Panc1 (cell line): Measurements from ENCODE around the gene BOC.

Experiments
- POLR2AphosphoS5 ChIP-seq: IDR thresholded peaks from 2 replicates; pipeline ENCODE4 v1.6.1; 2012; ENCODE audit warnings: mild to moderate bottlenecking, low read depth, low read length, moderate library complexity
- SIN3A ChIP-seq: IDR thresholded peaks from 2 replicates; pipeline ENCODE4 v1.6.1; 2012; ENCODE audit warnings: low read depth, mild to moderate bottlenecking, low read length, moderate library complexity, borderline replicate concordance; ENCODE audit not compliant: insufficient read depth
- TCF7L2 ChIP-seq: IDR thresholded peaks from 2 replicates; pipeline ENCODE4 v1.6.1; 2011; ENCODE audit warnings: mild to moderate bottlenecking, low read depth, low read length, inconsistent platforms
- TF ChIP-seq, protein P1 (sequence below): fragments of 450-650 bp; IDR thresholded peaks from 2 replicates; pipeline ENCODE4 v1.5.1; 2017; ENCODE audit warnings: mild to moderate bottlenecking
- TF ChIP-seq, protein P2 (sequence below), 2 experiments: IDR thresholded peaks; 2 replicates each; pipeline ENCODE4 v1.6.1; 2011 to 2012; ENCODE audit warnings: low read depth in 2 of 2, control low read depth in 1 of 2, low read length in 1 of 2, mild to moderate bottlenecking in 1 of 2, moderate library complexity in 1 of 2; ENCODE audit not compliant: insufficient read depth in 1 of 2

- TF ChIP-seq, protein P1, sequence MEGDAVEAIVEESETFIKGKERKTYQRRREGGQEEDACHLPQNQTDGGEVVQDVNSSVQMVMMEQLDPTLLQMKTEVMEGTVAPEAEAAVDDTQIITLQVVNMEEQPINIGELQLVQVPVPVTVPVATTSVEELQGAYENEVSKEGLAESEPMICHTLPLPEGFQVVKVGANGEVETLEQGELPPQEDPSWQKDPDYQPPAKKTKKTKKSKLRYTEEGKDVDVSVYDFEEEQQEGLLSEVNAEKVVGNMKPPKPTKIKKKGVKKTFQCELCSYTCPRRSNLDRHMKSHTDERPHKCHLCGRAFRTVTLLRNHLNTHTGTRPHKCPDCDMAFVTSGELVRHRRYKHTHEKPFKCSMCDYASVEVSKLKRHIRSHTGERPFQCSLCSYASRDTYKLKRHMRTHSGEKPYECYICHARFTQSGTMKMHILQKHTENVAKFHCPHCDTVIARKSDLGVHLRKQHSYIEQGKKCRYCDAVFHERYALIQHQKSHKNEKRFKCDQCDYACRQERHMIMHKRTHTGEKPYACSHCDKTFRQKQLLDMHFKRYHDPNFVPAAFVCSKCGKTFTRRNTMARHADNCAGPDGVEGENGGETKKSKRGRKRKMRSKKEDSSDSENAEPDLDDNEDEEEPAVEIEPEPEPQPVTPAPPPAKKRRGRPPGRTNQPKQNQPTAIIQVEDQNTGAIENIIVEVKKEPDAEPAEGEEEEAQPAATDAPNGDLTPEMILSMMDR, result no peak
- TF ChIP-seq, protein P2, sequence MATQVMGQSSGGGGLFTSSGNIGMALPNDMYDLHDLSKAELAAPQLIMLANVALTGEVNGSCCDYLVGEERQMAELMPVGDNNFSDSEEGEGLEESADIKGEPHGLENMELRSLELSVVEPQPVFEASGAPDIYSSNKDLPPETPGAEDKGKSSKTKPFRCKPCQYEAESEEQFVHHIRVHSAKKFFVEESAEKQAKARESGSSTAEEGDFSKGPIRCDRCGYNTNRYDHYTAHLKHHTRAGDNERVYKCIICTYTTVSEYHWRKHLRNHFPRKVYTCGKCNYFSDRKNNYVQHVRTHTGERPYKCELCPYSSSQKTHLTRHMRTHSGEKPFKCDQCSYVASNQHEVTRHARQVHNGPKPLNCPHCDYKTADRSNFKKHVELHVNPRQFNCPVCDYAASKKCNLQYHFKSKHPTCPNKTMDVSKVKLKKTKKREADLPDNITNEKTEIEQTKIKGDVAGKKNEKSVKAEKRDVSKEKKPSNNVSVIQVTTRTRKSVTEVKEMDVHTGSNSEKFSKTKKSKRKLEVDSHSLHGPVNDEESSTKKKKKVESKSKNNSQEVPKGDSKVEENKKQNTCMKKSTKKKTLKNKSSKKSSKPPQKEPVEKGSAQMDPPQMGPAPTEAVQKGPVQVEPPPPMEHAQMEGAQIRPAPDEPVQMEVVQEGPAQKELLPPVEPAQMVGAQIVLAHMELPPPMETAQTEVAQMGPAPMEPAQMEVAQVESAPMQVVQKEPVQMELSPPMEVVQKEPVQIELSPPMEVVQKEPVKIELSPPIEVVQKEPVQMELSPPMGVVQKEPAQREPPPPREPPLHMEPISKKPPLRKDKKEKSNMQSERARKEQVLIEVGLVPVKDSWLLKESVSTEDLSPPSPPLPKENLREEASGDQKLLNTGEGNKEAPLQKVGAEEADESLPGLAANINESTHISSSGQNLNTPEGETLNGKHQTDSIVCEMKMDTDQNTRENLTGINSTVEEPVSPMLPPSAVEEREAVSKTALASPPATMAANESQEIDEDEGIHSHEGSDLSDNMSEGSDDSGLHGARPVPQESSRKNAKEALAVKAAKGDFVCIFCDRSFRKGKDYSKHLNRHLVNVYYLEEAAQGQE (IDR thresholded peaks at IDR 0.05; ENCODE audit: insufficient read depth in 1 of 2, low read depth in 2 of 2, low read length in 1 of 2), result no peak
- TF ChIP-seq SIN3A (no peak), POLR2AphosphoS5 (no peak), TCF7L2 (no peak)
These were observed 17.6 kb upstream of the BOC start for GRCh38 chr3:113193719-113194118.
